Measurements from ENCODE around the gene MAML2. TPM values are rescaled to one million over a fixed set of nuclear protein-coding genes. Genes with fewer than 3 reads are reported as not detected.

MAML2 gene
- total RNA-seq, 1 experiment from 2014 or later, result 2.9 TPM

DNA sequence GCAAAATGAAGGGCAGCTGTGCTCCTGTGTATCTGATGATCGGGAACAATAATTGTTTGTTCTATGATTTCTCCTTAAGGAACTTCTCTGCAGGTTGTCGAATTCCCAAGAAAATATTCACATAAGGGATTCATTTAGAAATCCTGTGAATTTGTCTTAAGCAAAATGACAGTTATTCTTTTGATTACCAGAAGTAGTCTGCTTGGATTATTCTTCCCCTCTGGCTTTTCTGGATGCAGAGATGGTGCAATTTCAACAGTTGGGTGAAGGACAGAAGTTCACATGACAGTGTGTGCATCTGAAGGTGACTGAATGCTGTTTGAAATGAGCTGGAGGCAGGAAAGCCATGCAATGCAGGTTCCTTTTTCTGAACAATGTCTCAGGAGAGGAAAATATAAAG lies 281.9 kb downstream of the MAML2 start:
- POLR2A ChIA-PET, result interaction anchor here (0.5 kb wide), 1 partner anchor 340 kb away, joined by 3 read pairs; no protein-coding TSS in a partner anchor
- Histone ChIP-seq H3K4me3 (ENCODE audit: low read depth in 2 of 2, low read length in 2 of 2) (no peak overlapping the region), H3K9me3 (ENCODE audit: control insufficient read depth, insufficient read depth, low read depth, low read length) (no peaks in the 10 kb centered on the region), H3K4me1 (ENCODE audit: control insufficient read depth, insufficient read depth, low read length) (no peaks in the 10 kb centered on the region), H3K27ac (ENCODE audit: low read length) (no peak overlapping the region), H3K27me3 (ENCODE audit: control insufficient read depth, insufficient read depth, low read length) (no peaks in the 10 kb centered on the region), H3K36me3 (ENCODE audit: control insufficient read depth, insufficient read depth, low read length) (no peaks in the 10 kb centered on the region)
- no TSS peak for BruUV-seq (replicated peaks)
- intact Hi-C loops (cut with micrococcal nuclease; ENCODE audit: unreplicated experiment) (no loop called here), in situ Hi-C loops (cut with HindIII; ENCODE audit: low pct_unique_long_range_greater_than_20kb, low sequenced_read_pairs) (loop anchor here (10.0 kb wide), 1 partner anchor 274 kb away; no protein-coding TSS in a partner anchor)
- CTCF ChIA-PET, result no interaction called here
- TF ChIP-seq, protein P1, sequence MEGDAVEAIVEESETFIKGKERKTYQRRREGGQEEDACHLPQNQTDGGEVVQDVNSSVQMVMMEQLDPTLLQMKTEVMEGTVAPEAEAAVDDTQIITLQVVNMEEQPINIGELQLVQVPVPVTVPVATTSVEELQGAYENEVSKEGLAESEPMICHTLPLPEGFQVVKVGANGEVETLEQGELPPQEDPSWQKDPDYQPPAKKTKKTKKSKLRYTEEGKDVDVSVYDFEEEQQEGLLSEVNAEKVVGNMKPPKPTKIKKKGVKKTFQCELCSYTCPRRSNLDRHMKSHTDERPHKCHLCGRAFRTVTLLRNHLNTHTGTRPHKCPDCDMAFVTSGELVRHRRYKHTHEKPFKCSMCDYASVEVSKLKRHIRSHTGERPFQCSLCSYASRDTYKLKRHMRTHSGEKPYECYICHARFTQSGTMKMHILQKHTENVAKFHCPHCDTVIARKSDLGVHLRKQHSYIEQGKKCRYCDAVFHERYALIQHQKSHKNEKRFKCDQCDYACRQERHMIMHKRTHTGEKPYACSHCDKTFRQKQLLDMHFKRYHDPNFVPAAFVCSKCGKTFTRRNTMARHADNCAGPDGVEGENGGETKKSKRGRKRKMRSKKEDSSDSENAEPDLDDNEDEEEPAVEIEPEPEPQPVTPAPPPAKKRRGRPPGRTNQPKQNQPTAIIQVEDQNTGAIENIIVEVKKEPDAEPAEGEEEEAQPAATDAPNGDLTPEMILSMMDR (IDR thresholded peaks at IDR 0.05), result no peak
- TF ChIP-seq REST (IDR thresholded peaks at IDR 0.05; ENCODE audit: insufficient read depth in 1 of 2, low read depth in 2 of 2, low read length in 1 of 2) (no peak), POLR2AphosphoS5 (IDR thresholded peaks at IDR 0.05; ENCODE audit: low read depth, low read length) (no peak), TCF7L2 (IDR thresholded peaks at IDR 0.05; ENCODE audit: low read depth, low read length) (no peak), SIN3A (IDR thresholded peaks at IDR 0.05; ENCODE audit: borderline replicate concordance, insufficient read depth, low read depth, low read length) (no peak)
- ATAC-seq (no peak), DNase-seq (ENCODE audit: low read depth, low spot score) (no peak)

DNA sequence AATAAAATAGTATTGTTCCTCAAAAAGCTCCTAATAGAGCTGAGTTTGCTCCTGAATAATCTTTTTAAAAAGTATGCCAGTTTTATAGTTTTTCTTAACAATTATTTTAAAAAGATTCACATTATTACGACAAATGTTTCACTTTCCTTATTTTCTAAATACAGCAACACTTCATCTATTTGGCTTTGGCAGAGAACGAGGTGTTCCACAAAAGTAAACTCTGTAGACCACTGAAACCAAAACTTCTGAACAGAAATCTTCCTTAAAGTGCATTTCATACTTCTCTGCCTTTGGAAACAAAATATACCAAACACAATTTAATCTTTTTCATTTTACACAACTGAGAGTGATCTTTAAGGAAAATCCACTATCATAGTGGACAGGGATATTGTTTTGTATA lies 285.5 kb downstream of the MAML2 start:
- no TSS peak for BruUV-seq (replicated peaks)
- H3K36me3 ChIP-seq (ENCODE audit: control insufficient read depth, insufficient read depth, low read length), result no peaks in the 10 kb centered on the region
- no peaks in the 10 kb centered on the region for H3K4me1 ChIP-seq (ENCODE audit: control insufficient read depth, insufficient read depth, low read length)
- no peaks in the 10 kb centered on the region for H3K9me3 ChIP-seq (ENCODE audit: control insufficient read depth, insufficient read depth, low read depth, low read length)
- TF ChIP-seq SIN3A (IDR thresholded peaks at IDR 0.05; ENCODE audit: borderline replicate concordance, insufficient read depth, low read depth, low read length), result no peak
- no peak for TF ChIP-seq REST (IDR thresholded peaks at IDR 0.05; ENCODE audit: insufficient read depth in 1 of 2, low read depth in 2 of 2, low read length in 1 of 2)
- no peak for TF ChIP-seq POLR2AphosphoS5 (IDR thresholded peaks at IDR 0.05; ENCODE audit: low read depth, low read length)
- TF ChIP-seq, protein P1 (IDR thresholded peaks at IDR 0.05), result no peak
- TF ChIP-seq TCF7L2 (IDR thresholded peaks at IDR 0.05; ENCODE audit: low read depth, low read length), result no peak
- H3K27me3 ChIP-seq (ENCODE audit: control insufficient read depth, insufficient read depth, low read length), result no peaks in the 10 kb centered on the region
- H3K27ac ChIP-seq (ENCODE audit: low read length), result no peak overlapping the region
- CTCF ChIA-PET, result no interaction called here
- DNase-seq (ENCODE audit: low read depth, low spot score), result no peak
- POLR2A ChIA-PET, result no interaction called here
- H3K4me3 ChIP-seq (ENCODE audit: low read depth in 2 of 2, low read length in 2 of 2), result no peak overlapping the region
- in situ Hi-C loops (cut with HindIII; ENCODE audit: low pct_unique_long_range_greater_than_20kb, low sequenced_read_pairs), result no loop called here
- intact Hi-C loops (cut with micrococcal nuclease; ENCODE audit: unreplicated experiment), result loop anchor here (5.0 to 10.0 kb wide), 2 partner anchors 180 to 337 kb away; partner anchors contain the start of gene JRKL
- no peak for ATAC-seq

All from Panc1 (cell line).